ENCODE data around the gene SMAGP.
"Not testable (repeated sequence)": the region's sequence is repeated elsewhere in the genome, so short reads cannot be mapped to it uniquely, and the experiment has no call there.

Gene SMAGP, protein sequence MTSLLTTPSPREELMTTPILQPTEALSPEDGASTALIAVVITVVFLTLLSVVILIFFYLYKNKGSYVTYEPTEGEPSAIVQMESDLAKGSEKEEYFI

GRCh38 chr12:51270067-51270950 is at the start of gene SMAGP:
TSS of gene SMAGP (minus strand) at chr12:51270415. CDS start at chr12:51269278, 1,137 bp downstream.
- DNase-seq: peak; percentile 49 to 54

GRCh38 chr12:51318846-51319599 is 48.8 kb upstream of the SMAGP start:
- peak; percentile 54 to 70 for DNase-seq

GRCh38 chr12:51318057-51318806 is 48.0 kb upstream of the SMAGP start:
- DNase-seq: not testable (repeated sequence)

DNA sequence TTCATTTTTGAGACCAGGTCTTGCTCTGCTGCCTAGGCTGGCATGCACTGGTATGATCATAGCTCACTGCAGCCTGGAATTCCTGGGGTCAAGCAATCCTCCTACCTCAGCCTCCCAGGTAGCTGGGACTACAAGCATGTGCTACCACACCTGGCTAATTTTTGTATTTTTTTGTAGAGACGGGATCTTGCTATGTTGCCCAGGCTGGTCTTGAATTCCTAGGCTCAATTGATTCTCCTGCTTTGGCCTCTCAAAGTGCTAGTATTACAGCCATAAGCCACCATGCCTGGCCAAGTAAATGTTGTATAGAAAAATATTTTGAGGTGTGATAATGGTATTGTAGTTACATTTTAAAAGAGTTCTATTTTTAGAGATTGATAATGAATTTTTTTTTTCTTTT is 41.2 kb upstream of the SMAGP start:
- DNase-seq: no peak

DNA sequence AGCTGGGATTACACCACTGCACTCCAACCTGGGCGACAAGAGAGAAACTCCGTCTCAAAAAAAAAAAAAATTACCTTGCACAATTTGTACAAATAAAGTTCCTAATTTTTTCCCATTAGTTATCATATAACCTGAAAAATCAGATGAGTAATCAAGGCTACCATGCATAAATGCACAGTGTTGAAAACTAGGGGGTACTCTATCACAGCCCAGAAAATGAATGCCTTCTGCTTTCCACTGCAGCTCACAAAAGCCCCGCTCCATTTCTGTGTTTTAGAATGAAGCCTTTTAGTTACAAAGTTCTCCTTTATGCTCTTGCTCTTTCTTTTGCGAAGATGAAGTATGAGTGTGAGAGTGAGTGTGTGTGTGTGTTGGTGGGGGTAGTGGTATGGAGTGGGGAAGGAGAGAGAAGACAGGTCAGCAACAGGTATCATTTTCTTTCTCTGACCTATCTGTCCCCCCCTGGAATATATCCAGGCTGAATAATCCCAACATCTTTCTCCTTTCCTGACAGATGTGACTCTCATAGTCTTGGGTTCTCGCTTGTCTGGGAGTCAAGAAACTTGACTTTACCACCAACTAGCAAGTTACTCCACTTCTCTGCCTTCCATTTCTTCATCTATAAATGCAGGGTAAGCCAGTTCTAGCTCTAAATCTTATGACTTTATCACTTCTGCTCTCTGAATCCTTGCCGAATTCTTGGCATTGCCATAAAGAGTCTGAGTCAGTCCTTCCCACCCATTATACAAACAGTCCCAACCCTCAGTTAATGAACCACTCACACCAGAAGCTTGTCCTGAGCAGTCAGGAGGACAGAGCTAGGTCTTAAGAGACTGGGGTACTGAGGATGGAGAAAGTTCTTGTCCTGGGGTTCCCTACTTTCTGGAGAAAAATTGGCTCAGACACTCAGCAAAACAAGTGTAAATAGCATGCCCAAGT is 37.7 kb upstream of the SMAGP start:
- no peak for DNase-seq

- DNase-seq: no peak
Measured at GRCh38 chr12:51306507-51306906, 36.3 kb upstream of the SMAGP start.

GRCh38 chr12:51300768-51301167 is 30.6 kb upstream of the SMAGP start:
- not testable (repeated sequence) for DNase-seq

DNA sequence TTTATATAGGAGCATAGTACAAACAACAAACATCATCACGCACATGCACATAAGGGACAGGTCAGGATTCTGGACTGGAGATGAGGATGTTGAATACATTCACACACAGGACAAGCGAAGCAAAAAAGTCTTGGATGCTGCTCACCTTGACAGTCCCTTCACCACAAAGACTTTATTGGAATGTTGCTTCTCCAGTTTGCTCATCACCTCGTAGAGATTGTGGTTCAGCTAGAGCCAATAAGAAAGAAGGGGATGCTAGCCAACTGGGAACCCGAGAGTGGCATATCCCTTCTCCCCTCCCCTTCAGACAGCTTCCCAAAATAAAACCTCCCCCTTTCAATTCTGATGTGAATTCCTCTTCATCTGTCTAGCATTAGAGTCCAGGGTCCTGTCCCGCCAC is 25.4 kb upstream of the SMAGP start:
- DNase-seq: no peak

DNA sequence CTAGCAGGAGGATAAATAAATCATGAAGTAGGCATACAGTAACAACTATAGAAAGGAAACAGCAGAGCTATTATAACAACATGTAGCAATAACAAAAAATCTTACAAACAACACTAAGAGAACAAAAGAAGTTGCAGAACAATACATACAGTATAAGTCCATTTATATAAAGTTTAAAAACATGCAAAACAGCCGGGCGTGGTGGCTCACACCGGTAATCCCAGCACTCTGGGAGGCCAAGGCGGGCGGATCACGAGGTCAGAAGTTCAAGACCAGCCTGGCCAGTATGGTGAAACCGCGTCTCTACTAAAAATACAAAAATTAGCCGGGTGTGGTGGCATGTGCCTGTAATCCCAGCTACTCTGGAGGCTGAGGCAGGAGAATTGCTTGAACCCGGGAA is 23.9 kb upstream of the SMAGP start:
- DNase-seq: not testable (repeated sequence)

DNA sequence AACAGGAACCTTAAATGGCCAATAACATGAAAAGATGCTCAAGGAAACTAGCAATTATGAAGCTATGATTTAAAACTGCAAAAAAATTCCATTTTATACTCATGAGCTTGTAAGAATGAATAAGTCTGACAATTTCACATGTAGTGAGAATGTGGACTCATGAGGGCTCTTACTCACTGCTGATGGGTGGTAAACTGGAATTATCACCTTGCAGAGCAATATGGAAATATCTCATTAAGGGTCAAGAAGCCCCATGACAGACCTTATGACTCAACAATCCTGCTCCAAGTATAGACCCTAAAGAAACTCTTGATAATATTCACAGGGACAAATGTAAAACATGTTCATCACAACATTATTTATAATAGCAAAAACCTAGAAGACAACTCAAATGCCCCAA is 23.5 kb upstream of the SMAGP start:
- DNase-seq: no peak

- peak in 1 of 2 donors; percentile 51 for DNase-seq
Measured at GRCh38 chr12:51291603-51292513, 21.6 kb upstream of the SMAGP start.

GRCh38 chr12:51285843-51286242 is 15.6 kb upstream of the SMAGP start:
- DNase-seq: no peak

DNA sequence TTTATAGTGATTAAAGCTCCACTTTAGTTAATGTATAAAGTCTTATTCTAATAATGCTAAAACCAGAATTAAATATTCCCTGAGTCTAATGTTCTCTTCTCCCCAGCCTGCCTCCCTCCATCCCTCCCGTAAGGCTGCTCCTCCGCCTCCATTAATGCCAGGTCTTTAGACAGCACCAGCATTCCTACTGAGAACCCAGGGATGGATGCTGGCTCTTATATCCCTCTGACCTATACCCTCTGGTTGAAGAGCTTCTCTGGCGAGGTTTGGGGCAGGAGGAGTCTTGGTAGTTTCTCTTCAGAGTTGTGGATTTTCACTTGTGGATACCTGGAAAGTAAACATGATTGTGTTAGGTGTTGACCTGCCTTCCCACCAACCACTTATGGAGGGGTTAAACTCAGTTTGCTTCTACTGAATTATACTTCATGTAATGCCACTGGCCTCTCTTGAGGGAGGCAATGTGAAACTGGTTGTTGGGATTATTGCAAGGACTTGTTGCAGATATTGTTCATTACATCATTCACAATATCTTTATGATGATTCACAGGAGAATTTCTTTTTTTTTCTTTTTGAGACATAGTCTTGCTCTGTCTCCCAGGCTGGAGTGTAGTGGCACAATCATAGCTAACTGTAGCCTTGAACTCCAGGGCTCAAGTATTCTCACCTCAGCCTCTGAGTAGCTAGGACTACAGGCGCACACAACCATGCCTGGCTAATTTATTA is 11.1 kb upstream of the SMAGP start:
- DNase-seq: no peak

DNA sequence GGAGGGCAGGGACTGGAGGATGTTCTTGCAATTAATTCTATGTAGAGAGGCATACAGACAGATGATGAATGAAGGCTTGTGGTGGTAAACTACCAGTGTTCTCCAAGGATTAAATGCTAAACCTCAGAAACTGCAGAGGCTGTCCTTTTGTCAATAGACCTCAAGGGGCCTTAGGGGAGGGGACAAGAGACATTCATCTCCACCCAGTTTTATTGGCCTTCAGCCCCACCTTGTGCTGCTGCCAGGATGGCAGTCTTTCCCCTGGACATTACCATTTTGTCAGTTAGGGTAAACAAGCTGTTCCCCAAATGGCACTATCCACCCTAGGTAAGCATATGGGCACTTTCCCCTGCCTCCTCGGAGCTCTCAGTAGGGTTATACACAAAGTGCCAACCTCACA is 4.9 kb upstream of the SMAGP start:
- no peak for DNase-seq

DNA sequence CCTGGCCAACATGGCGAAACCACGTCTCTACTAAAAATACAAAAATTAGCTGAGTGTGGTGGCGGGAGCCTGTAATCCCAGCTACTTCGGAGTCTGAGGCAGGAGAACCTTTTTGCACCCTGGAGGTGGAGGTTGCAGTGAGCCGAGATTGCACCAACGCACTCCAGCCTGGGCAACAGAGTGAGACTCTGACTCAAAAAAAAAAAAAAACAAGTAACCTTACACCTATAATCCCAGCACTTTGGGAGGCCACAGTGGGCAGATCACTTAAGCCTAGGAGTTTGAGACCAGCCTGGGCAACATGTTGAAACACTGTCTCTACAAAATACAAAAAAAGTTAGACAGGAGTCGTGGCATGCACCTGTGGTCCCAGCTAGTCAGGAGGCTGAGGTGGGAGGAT is 2.6 kb upstream of the SMAGP start:
- DNase-seq: not testable (repeated sequence)

DNA sequence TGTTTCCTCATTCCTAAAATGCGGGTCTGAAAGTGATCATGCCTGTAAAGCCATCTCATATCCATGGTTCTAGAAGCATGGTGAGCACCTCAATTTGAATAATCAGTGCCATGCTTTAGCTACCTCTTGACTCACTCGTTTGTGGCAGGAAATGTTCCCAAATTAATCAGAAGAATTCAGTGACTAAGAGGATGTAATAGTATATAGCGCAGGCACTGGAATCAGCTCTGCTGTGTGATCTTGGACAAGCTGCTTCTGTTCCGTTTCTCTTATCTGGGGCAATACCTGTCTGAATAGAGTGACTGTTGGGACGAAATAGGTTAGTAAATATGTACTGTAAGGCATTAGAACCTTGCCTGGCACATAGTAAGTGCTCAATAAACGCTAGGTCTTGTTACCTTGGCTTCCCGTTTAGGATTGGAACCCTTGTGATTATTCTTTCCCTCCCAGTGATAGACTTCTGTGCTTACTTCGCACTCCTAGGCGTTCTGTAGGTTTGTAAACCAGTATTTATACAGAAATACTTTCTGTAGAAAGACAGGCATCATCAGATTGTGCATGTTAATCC is 820 bp upstream of the SMAGP start:
- DNase-seq: no peak

DNA sequence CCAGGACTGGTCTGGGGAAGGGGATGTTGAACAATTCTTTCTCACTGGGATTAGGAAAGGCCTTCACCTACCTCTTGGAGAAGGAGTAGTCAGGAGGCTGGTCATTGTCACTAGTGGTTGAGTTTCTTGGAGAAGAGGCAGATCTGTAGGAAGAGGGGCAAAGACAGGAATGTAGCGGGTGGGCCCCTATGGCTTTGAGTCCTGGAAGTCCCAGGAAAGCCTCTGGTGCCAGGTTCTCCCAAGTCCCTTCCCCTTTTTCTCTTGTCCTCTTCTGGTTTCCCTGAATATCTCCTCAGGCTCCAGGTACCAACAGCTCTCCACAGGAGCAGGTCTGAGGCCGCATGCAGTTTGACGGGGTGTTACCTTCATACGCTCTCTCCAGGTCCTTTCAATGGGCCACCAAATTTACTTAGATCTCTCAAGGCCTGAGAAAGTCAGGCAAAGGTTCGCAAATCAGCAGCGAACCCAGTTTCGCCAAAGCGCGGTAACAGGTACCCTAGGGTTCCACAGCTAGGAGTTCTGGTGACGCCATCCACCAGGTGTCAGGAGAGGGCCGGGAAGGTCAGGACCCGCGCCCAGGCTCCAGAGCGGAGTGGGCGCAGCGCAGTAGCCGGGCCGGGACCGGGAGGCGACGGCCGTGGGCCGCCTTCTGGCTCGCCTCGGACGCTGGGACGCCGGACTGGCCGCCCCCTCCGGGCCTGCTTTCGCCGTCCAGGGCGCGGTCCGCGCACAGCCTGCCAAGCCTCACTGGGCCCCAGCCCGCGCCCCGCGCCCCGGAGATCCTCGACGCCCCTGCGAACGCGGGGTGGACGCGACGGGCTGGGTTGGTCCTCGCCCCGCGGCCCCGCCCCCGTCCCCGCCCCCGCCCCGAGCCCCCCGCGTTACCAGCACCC is 795 bp downstream of the SMAGP start:
- DNase-seq: peak; percentile 56 to 68

- DNase-seq: peak in 1 of 2 donors; percentile 47
Measured at GRCh38 chr12:51265024-51265423, 5.2 kb downstream of the SMAGP start.

- no peak for DNase-seq
Measured at GRCh38 chr12:51264297-51264696, 5.9 kb downstream of the SMAGP start.
